ENCODE measurements around the gene FLCN. TPM values are rescaled to one million over a fixed set of nuclear protein-coding genes. Genes with fewer than 3 reads are reported as not detected.

The FLCN gene
- total RNA-seq, 1 experiment from 2014 or later, result 35.3 TPM

DNA sequence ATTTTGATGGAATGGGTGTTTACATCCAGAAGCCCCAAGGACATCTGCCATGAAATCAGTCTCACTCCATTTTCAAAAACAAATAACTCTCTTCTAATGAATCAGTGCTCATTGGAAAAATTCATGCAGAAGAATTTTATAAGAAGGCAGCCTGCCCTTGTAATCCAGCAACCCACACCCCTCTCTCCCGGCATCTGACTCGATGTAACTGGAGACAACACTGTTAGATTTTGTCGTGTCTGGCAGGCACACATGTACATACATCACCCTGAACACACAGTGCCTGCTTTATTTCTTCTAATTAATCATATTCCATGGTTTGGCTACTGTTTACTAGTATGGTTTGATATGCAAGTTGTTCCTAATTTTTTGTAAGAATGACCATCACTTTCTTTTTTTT is 19.0 kb downstream of the FLCN start:
- Mint-ChIP-seq H3K27ac (ENCODE audit: unreplicated experiment) (no peak overlapping the region), H3K4me3 (ENCODE audit: low read depth, unreplicated experiment) (no peak overlapping the region), H3K9me3 (ENCODE audit: low read depth, unreplicated experiment) (no peaks in the 10 kb centered on the region), H3K36me3 (ENCODE audit: insufficient read depth, unreplicated experiment) (peaks cover 33% of the 10 kb centered on the region), H3K27me3 (ENCODE audit: unreplicated experiment) (no peaks in the 10 kb centered on the region), H3K4me1 (ENCODE audit: low read depth, unreplicated experiment) (no peaks in the 10 kb centered on the region)
- no peak for TF ChIP-seq CTCF (IDR thresholded peaks at IDR 0.05; ENCODE audit: unreplicated experiment)
- no peak for DNase-seq
- BruUV-seq (replicated peaks), result no TSS peak
- intact Hi-C loops (cut with micrococcal nuclease; ENCODE audit: unreplicated experiment), result no loop called here
- CTCF ChIA-PET, result interaction anchor here (0.6 kb wide), 1 partner anchor 16 kb away, joined by 3 read pairs; no protein-coding TSS in a partner anchor

GRCh38 chr17:17216776-17217175 is 20.2 kb downstream of the FLCN start:
- CTCF ChIA-PET, result no interaction called here
- TF ChIP-seq CTCF (IDR thresholded peaks at IDR 0.05; ENCODE audit: unreplicated experiment), result no peak
- Mint-ChIP-seq H3K27me3 (ENCODE audit: unreplicated experiment) (no peaks in the 10 kb centered on the region), H3K36me3 (ENCODE audit: insufficient read depth, unreplicated experiment) (peaks cover 32% of the 10 kb centered on the region), H3K9me3 (ENCODE audit: low read depth, unreplicated experiment) (no peaks in the 10 kb centered on the region), H3K27ac (ENCODE audit: unreplicated experiment) (no peak overlapping the region), H3K4me3 (ENCODE audit: low read depth, unreplicated experiment) (no peak overlapping the region), H3K4me1 (ENCODE audit: low read depth, unreplicated experiment) (no peaks in the 10 kb centered on the region)
- DNase-seq, result no peak
- BruUV-seq (replicated peaks), result no TSS peak
- intact Hi-C loops (cut with micrococcal nuclease; ENCODE audit: unreplicated experiment), result no loop called here

GRCh38 chr17:17216236-17216635 is 20.7 kb downstream of the FLCN start:
- no peak for DNase-seq
- Mint-ChIP-seq H3K4me3 (ENCODE audit: low read depth, unreplicated experiment) (no peak overlapping the region), H3K36me3 (ENCODE audit: insufficient read depth, unreplicated experiment) (peaks cover 32% of the 10 kb centered on the region), H3K9me3 (ENCODE audit: low read depth, unreplicated experiment) (no peaks in the 10 kb centered on the region), H3K27ac (ENCODE audit: unreplicated experiment) (no peak overlapping the region), H3K4me1 (ENCODE audit: low read depth, unreplicated experiment) (no peaks in the 10 kb centered on the region), H3K27me3 (ENCODE audit: unreplicated experiment) (no peaks in the 10 kb centered on the region)
- intact Hi-C loops (cut with micrococcal nuclease; ENCODE audit: unreplicated experiment), result no loop called here
- TF ChIP-seq CTCF (IDR thresholded peaks at IDR 0.05; ENCODE audit: unreplicated experiment), result no peak
- no TSS peak for BruUV-seq (replicated peaks)
- CTCF ChIA-PET, result no interaction called here

GRCh38 chr17:17215575-17215974 is 21.4 kb downstream of the FLCN start:
- no TSS peak for BruUV-seq (replicated peaks)
- DNase-seq, result no peak
- intact Hi-C loops (cut with micrococcal nuclease; ENCODE audit: unreplicated experiment), result no loop called here
- Mint-ChIP-seq H3K36me3 (ENCODE audit: insufficient read depth, unreplicated experiment) (peaks cover 32% of the 10 kb centered on the region), H3K27ac (ENCODE audit: unreplicated experiment) (no peak overlapping the region), H3K4me3 (ENCODE audit: low read depth, unreplicated experiment) (no peak overlapping the region), H3K27me3 (ENCODE audit: unreplicated experiment) (no peaks in the 10 kb centered on the region), H3K4me1 (ENCODE audit: low read depth, unreplicated experiment) (no peaks in the 10 kb centered on the region), H3K9me3 (ENCODE audit: low read depth, unreplicated experiment) (no peaks in the 10 kb centered on the region)
- TF ChIP-seq CTCF (IDR thresholded peaks at IDR 0.05; ENCODE audit: unreplicated experiment), result no peak
- CTCF ChIA-PET, result no interaction called here

All from Calu3 (cell line).